Gastrocnemius medialis (tissue), 4 donors: Measurements from ENCODE around the gene RDH16. TPM values are rescaled to one million over a fixed set of nuclear protein-coding genes. Genes with fewer than 3 reads are reported as not detected.

Source experiments
- ATAC-seq, 2 donors: fragments of 150-250 bp; one replicate each; pipeline ENCODE4 v1.9.1; 2016
- DNase-seq, 2 donors: peaks; one replicate each; pipeline ENCODE4 v3.0.0-alpha.2; 2019
- H3K27ac ChIP-seq, 4 donors: fragments of 200-600 bp; sonication (generic); 1 replicate in 1 of 4; 2 replicates in 3 of 4; pipeline ENCODE4 v1.5.1; 2016 to 2018; ENCODE audit warnings: mild to moderate bottlenecking in 2 of 4, moderate library complexity in 1 of 4
- H3K27me3 ChIP-seq, 3 donors: fragments of 200-600 bp; sonication (generic) in 2 of 3; 1 replicate in 1 of 3; 2 replicates in 2 of 3; pipeline versions ENCODE4 v1.5.1 to v1.6.0; 2016 to 2019; ENCODE audit warnings: mild to moderate bottlenecking in 1 of 3, moderate library complexity in 1 of 3
- H3K36me3 ChIP-seq, 2 donors: fragments of 200-600 bp; sonication (generic) in 1 of 2; one replicate each; pipeline ENCODE4 v1.5.1; 2017 to 2018
- H3K4me1 ChIP-seq, 2 donors: fragments of 200-600 bp; sonication (generic) in 1 of 2; one replicate each; pipeline ENCODE4 v1.5.1; 2016 to 2017; ENCODE audit warnings: mild to moderate bottlenecking in 2 of 2
- H3K4me3 ChIP-seq, 4 donors: fragments of 200-600 bp; sonication (generic) in 3 of 4; 1 replicate in 1 of 4; 2 replicates in 3 of 4; pipeline ENCODE4 v1.5.1; 2016 to 2019; ENCODE audit warnings: mild to moderate bottlenecking in 2 of 4
- H3K9me3 ChIP-seq, 3 donors: fragments of 200-600 bp; sonication (generic) in 2 of 3; 1 replicate in 1 of 3; 2 replicates in 2 of 3; pipeline ENCODE4 v1.5.1; 2016 to 2019
- CTCF ChIP-seq, 5 experiments: fragments of 450-650 bp in 3 of 5; fragments of 200-600 bp in 2 of 5; sonication (generic) in 2 of 5; IDR thresholded peaks in 4 of 5; conservative IDR thresholded peaks in 1 of 5; 1 replicate in 4 of 5; 2 replicates in 1 of 5; pipeline ENCODE4 v1.5.1; 2016 to 2019; ENCODE audit warnings: antibody characterized with exemption in 5 of 5, mild to moderate bottlenecking in 3 of 5, moderate library complexity in 3 of 5
- POLR2A ChIP-seq, 2 donors: fragments of 450-650 bp; IDR thresholded peaks; one replicate each; pipeline ENCODE4 v1.6.1; 2017; ENCODE audit warnings: antibody characterized with exemption in 2 of 2, mild to moderate bottlenecking in 2 of 2, moderate library complexity in 2 of 2
- in situ Hi-C, 4 donors: fragments of 200-750 bp; cut with MboI; loops; one replicate each; pipeline versions ENCODE4 v1.15.0 to v1.8.0; 2017; ENCODE audit warnings: low sequenced_read_pairs in 4 of 4
- intact Hi-C: fragments of 100-400 bp; cut with DNase I; formaldehyde crosslinking; loops from one replicate; pipeline ENCODE4 v1.15.1; 2023; ENCODE audit warnings: low total_unique reads
- total RNA-seq, 4 donors: library from RNA; depleted of rRNA; stranded (reverse); fragments of >200 nt; gene quantifications; one replicate each; pipeline versions ENCODE4 v1.1.0 to v1.2.3, GENCODE V29; 2016

The RDH16 gene, protein sequence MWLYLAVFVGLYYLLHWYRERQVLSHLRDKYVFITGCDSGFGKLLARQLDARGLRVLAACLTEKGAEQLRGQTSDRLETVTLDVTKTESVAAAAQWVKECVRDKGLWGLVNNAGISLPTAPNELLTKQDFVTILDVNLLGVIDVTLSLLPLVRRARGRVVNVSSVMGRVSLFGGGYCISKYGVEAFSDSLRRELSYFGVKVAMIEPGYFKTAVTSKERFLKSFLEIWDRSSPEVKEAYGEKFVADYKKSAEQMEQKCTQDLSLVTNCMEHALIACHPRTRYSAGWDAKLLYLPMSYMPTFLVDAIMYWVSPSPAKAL
- 1 to 10 TPM in 1 of 4 donors, under 1 TPM in 3; 0.56 to 1.1 (median 0.67) TPM for total RNA-seq

DNA sequence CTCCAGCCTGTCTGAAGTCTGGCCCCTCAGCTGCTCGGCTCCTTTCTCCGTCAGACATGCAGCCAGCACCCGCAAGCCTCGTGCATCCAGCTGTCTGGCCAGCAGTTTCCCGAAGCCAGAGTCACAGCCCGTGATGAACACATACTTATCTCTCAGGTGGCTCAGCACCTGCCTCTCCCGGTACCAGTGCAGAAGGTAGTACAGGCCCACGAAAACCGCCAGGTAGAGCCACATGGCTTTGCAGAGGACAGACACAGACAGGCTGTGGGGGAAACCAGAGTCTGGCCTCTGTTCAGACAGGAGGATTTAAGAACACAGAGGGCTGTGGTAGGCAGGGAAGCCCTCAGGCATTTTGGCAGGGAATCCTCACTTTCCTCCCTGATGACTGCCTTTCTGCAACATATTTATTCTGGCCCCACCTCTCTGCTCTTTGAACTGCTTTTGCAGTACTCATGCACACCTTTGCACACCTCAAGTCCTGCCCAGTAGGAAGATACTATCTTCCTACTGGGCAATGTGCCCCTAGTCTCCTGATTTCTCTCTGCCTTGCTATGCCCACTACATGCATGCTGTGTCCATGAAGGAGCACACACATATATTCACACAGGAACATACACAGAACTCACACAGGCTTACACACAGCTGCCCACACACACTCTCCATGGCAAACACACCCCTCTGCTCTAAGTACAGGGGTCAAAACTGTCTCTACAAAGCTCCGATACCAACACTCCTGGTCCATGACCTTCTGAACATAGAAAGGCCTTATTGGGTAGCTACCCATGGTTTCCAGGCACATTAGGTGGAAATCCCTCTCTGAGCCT is at the start of gene RDH16:
Gene RDH16 (minus strand): TSS at position 380 of the 824 bp plus-strand sequence. CDS start 146 bp downstream, at position 234.
- in situ Hi-C loops (no loop called here), intact Hi-C loops (no loop called here)
- TF ChIP-seq POLR2A (IDR thresholded peaks at IDR 0.05) (no peak), CTCF (IDR thresholded peaks at IDR 0.05 in 4 of 5, conservative IDR thresholded peaks at IDR 0.05 in 1 of 5) (no peak)
- no peak for DNase-seq
- ATAC-seq, result no peak
- no peaks in the 10 kb centered on the region for H3K4me1 ChIP-seq
- H3K9me3 ChIP-seq, result no peaks in the 10 kb centered on the region
- no peaks in the 10 kb centered on the region for H3K27me3 ChIP-seq
- no peaks in the 10 kb centered on the region for H3K36me3 ChIP-seq
- no peak within 1 kb of the TSS for H3K27ac ChIP-seq
- H3K4me3 ChIP-seq, result no peak within 1 kb of the TSS

GRCh38 chr12:57006809-57007475 is 49.5 kb upstream of the RDH16 start:
- Histone ChIP-seq H3K27ac (peak overlapping the region; percentile 14 to 59 (median 45)), H3K4me3 (peak overlapping the region; percentile 42 to 97 (median 52)), H3K36me3 (peaks cover 0 to 26% of the 10 kb centered on the region in 2 donors), H3K9me3 (no peaks in the 10 kb centered on the region), H3K4me1 (peaks cover 11 to 12% of the 10 kb centered on the region in 2 donors), H3K27me3 (no peaks in the 10 kb centered on the region)
- ATAC-seq (peak; percentile 3 to 6), DNase-seq (no peak)
- intact Hi-C loops, result loop anchor here (5.0 kb wide), 2 partner anchors 105 to 255 kb away; partner anchors contain the start of genes PRIM1 and STAT6
- in situ Hi-C loops, result no loop called here
- no peak for TF ChIP-seq CTCF (IDR thresholded peaks at IDR 0.05 in 4 of 5, conservative IDR thresholded peaks at IDR 0.05 in 1 of 5)
- no peak for TF ChIP-seq POLR2A (IDR thresholded peaks at IDR 0.05)

DNA sequence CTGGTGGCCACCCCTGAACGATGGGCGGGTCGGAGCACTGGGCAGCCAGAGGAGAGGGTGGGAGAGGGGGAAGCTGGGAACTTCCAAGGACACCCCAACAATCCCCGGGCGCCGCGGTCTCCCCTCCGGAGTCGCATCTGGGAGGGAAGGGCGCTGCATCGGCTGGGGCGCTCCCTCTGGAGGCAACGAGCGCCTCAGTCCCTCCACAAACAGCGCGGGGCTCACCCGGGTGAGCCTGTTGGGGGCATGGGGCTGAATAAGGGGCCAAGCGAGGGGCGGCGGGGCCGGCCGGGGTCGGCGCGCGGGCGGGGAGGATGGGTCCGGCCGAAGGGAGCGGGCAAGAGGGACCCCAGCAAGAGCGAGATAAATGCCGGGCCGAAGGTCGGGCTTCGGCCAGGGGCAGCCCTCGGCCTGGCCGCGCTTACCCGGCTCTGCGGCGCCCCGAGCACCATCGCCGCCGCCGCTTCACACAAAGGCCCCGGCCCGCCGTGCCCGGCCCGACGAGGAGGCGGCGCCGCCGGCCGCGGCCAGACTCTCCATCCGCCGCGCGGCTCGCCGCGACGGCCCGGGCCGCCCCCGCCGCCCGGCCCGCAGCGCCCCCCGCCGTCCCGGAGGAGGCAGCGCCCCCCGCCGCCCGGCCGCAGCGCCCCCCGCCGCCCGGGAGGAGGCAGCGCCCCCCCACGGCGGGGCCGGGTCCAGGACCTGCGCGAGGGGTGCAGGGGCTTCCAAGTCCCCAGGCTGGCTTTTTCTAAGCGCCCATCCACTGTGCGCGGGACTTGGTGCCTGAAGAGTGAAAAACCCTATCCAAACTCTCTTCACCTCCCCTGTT is 48.8 kb upstream of the RDH16 start, which contains the start of gene ZBTB39:
Gene ZBTB39 (minus strand): TSS at position 567 of the 829 bp plus-strand sequence. CDS start 1,629 bp downstream, outside the sequence.
- TF ChIP-seq POLR2A (IDR thresholded peaks at IDR 0.05) (peak in 1 of 2 donors; percentile 15), CTCF (IDR thresholded peaks at IDR 0.05 in 4 of 5, conservative IDR thresholded peaks at IDR 0.05 in 1 of 5) (peak; percentile 21 to 68 (median 34))
- Histone ChIP-seq H3K4me1 (peaks cover 14 to 15% of the 10 kb centered on the region in 2 donors), H3K36me3 (peaks cover 0 to 29% of the 10 kb centered on the region in 2 donors), H3K4me3 (peak within 1 kb of the TSS; percentile 76 to 97 (median 93)), H3K9me3 (no peaks in the 10 kb centered on the region), H3K27me3 (no peaks in the 10 kb centered on the region), H3K27ac (peak within 1 kb of the TSS; percentile 76 to 81 (median 78))
- ATAC-seq (peak; percentile 91 to 92), DNase-seq (peak in 1 of 2 donors; percentile 35)
- in situ Hi-C loops (no loop called here), intact Hi-C loops (loop anchor here (5.0 kb wide), 2 partner anchors 106 to 254 kb away; partner anchors contain the start of genes PRIM1 and STAT6)

DNA sequence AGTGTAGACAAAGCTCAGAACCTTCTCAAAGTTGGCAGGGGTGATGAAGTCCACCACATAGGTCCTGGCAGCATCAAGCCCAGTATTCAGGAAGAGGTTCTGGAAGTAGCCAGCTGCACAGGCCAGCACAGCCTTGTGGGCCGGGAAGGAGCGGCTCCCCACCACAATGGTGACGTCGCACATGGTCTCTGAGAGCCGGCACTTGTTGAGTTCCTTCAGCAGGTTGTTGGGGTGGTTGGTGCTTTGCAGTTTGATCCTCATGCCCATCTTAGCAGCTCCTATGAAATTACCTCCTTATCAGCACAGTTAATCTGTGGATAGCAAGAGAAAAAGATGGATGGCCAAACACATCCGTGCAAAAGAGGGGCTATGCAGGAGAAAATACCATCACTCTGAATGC is 47.2 kb upstream of the RDH16 start:
- Histone ChIP-seq H3K36me3 (peaks cover 0 to 29% of the 10 kb centered on the region in 2 donors), H3K9me3 (no peaks in the 10 kb centered on the region), H3K4me3 (no peak overlapping the region), H3K27ac (no peak overlapping the region), H3K27me3 (no peaks in the 10 kb centered on the region), H3K4me1 (peaks cover 15 to 16% of the 10 kb centered on the region in 2 donors)
- no peak for TF ChIP-seq POLR2A (IDR thresholded peaks at IDR 0.05)
- no peak for TF ChIP-seq CTCF (IDR thresholded peaks at IDR 0.05 in 4 of 5, conservative IDR thresholded peaks at IDR 0.05 in 1 of 5)
- ATAC-seq (no peak), DNase-seq (no peak)
- in situ Hi-C loops, result no loop called here
- intact Hi-C loops, result loop anchor here (5.0 kb wide), 2 partner anchors 108 to 252 kb away; partner anchors contain the start of genes PRIM1 and STAT6
